GM04504 (cell line): ENCODE measurements around the gene FAM163B.

Experiments used
- DNase-seq: peaks from one replicate; pipeline ENCODE4 v3.0.0-alpha.2; 2012; ENCODE audit warnings: low read depth

Gene FAM163B

GRCh38 chr9:133543772-133544467, 65.3 kb downstream of the FAM163B start:
- no peak for DNase-seq

DNA sequence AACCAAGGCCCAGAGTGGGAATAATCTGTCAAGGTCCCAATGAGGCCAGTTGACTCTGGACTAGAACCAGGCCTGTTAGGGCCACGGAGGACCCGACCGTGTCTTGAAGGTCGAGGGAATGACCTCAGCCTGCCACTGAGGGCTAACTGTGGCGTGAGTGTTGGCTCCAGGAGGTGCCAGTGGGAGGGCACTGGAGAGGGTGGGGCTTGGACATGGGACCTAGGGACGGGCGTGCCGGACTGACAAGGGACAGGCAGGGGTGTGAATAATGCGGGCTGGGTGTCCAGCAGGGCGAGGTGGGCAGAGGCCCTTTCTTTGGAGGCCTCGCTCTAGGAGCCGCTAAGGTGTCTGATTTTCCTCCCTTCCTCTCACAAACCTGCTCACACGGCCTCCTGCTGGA, 67.2 kb downstream of the FAM163B start:
- no peak for DNase-seq

GRCh38 chr9:133540698-133541025, 68.5 kb downstream of the FAM163B start:
- DNase-seq: no peak

DNA sequence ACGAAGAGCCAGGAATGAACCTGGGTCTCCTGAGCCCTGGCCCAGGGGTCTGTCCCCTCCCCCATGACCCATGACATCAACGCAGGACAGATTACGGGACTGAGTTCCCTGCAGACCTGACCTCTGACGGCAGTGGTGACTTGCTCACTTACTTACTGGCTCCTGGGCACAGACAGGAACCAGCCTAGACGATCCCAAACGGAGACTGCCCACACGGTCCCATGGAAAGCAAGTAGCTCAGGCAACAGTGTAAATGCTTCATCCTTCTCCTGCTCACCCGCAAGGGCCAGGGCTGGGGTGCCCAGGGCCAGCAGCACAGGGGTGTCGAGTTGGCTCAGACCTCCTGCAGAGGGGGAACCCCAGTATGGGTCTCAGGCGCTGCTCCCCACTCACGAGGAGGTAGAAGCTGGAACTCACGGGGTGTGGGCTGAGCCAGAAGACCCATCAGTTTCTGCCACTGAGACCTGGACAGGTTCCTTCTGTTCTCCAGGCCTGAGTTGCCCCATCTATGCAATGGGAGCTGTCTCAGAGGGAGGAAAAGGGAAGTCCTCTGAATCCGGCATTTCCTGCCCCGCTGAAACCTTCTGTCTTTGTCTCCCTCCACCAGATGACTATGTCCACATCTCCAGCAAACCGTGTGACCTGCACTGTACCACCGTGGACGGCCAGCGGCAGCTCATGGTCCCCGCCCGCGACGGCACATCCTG, 69.0 kb downstream of the FAM163B start:
- no peak for DNase-seq

DNA sequence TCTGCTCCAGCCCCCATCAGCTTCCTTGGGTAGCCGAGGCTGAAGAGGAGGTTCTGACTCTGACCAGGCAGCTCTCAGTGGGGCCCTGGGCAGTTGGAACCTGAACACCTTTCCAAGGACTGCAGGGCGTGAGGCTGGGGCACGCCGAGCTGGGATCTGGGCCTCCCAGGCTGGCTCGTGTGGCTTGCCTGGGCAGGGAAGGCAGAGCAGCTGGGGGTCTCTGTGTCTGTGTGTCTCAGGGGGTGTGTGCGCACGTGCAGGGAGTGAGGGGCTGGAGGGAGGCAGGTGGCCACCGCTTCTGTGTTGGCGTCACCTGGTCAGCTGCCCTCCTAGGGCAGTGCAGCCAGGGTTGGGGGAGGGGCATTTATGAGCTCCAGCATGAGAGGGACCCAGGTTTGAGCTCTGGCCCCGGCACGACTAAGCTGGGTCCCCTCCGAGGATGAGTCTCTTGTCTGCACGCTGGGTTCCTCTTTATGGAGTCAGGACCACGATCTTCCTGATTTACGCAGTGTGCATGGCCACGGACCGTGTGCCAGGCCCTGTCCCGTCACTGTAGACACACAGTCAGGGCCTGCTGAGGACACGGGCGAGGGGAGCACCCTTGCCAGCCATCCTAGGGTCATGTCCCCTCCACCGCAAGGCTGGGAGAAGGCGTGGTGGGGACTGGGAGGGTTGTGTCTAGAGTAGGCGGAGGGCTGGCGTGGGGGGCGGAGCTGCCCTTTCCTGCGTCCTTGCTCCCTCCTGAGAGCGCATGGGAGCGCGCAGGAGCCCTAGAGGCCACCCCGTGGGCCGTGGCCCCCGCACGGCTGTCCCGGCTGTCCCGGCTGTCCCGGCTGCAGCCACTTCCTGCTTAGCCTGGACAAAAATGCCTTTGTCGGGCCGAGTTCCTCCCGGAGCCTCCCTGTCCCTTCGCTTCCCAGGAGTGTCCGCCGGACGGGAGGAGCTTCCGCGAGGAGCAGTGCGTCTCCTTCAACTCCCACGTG, 70.0 kb downstream of the FAM163B start:
- no peak for DNase-seq

GRCh38 chr9:133538176-133538575, 71.0 kb downstream of the FAM163B start:
- DNase-seq: no peak

GRCh38 chr9:133537257-133537656, 71.9 kb downstream of the FAM163B start:
- DNase-seq: no peak

DNA sequence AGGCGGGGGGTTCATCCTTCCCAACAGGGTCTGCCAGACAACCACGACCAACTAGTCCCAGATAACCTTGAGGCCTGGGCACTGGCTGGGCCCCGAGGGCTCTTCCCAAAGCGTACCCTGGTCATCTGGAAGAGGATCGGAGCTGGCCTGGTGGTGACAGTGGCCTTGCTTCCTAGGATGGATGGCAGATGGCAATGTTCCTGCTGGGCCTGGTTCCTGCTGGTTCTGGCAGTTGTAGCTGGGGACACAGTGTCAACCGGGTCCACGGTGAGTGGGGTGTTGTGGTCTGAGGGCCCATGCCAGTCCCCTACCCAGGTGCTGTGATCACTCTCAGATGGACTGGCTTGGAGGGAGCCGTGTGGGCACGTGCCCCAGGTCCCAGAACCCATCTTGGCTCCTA, 72.7 kb downstream of the FAM163B start:
- no peak for DNase-seq

- no peak for DNase-seq
Observed at GRCh38 chr9:133536080-133536479, 73.1 kb downstream of the FAM163B start.

DNA sequence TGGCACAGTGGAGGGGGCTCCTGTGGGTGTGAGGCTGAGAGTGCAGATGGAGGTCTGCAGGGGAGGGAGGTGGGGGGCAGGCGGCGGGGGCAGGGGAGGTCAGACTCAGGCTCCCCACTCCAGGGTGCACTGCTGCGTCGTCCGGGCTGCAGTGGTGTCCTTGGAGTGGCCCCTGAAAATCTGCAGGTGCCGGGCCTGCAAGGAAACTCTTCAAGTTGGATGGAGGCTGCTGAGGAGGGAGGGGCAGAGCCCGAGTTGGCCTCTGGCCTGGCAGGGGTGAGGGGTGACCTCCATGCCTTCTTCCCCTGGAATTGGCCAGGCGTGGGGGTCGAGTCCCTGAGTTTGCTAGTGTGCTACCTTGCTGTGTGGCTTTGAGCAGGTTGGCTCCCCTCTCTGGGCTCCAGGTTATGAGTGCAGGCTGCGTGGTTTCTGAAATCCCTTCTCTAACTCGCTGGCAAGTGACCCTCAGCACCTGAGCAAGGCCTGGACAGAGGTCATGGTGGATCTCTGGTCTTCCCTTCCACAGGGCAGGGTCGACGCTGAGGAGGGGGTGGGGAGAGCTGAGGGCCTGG, 73.8 kb downstream of the FAM163B start:
- DNase-seq: no peak

- no peak for DNase-seq
Observed at GRCh38 chr9:133534346-133535291, 74.6 kb downstream of the FAM163B start, which contains the start of gene ADAMTSL2. TSS of gene ADAMTSL2 (plus strand) at chr9:133534704. CDS start at chr9:133536713, 2,009 bp downstream.

- DNase-seq: peak; percentile 8
Observed at GRCh38 chr9:133533857-133534256, 75.3 kb downstream of the FAM163B start.

DNA sequence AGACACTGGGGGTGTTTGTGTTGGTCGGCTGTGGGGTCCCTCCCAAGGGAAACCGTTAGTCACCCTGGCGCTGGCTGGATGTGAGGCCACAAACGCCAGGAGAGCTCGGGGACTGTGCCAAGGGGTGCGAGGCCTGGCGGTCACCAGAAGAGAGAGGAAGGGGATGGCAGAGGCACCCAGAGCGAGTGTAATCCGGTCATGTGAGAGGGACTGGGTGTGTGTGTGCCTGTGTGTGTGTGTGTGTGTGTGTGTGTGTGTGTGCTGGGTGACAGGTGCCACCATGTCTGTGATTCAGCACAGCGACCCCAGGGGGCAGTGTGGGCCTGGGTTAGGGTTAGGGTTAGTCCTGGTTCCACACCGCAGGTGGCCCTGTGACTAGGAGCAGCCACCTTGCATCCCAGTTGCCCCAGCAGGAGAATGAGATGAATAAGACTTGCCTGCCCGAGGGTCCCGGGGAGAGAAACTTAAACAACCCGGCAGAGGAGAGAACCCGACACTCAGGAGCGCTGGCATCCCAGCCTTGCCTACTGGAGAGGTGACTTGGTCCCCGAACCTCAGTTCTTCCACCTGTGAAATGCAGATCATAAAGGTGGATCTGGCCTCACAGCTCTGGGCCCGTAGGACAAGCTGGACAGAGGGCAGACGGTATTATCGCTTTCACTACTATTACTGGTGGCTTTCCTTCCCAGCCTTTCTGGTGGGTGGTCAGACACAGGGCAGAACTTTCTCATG, 76.1 kb downstream of the FAM163B start:
- DNase-seq: no peak

GRCh38 chr9:133531293-133531692, 77.9 kb downstream of the FAM163B start:
- no peak for DNase-seq

GRCh38 chr9:133529874-133530273, 79.3 kb downstream of the FAM163B start:
- no peak for DNase-seq

GRCh38 chr9:133529457-133529856, 79.7 kb downstream of the FAM163B start:
- no peak for DNase-seq

DNA sequence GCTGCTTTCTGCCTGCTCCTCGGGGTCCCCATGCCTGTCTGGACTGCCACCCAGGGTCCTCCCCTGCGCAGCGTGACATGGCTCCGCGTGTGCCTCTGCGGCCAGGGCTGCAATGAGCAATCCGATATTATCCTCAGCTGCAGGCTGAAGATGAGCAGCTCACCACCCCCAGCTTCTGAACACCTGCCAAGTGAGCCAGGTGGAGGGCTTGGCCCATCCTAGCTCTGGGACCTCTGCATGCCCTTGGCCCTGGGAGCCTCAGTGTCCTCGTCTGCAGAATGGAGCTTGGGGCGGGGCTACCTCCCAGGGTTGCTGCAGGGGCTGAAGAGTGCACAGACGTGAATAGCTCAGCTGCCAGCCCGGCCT, 80.3 kb downstream of the FAM163B start:
- no peak for DNase-seq

- no peak for DNase-seq
Observed at GRCh38 chr9:133528001-133528875, 81.0 kb downstream of the FAM163B start.

DNA sequence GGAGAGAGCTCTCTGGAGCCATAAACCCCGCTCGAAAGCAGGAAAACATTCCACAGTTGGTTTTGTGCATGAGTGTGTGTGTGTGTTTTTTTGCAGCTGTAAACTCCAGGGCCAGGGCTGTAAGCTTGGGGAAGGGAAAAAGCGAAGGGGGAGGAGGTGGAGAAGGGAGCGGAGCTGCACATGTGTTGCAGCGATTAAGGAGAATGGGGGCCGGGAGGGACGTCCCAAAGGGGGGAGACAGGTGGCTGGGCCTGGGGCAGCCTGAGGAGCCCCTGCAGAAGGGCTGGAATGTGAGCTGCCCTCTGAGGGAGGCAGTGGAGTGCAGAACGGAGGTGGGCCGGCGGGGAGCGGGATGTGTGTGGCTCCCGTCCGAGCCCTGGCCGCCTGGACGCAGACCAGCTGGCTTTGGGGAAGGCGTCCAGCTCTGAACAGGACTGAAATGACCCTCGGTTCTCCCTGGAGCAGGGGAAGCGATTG, 81.7 kb downstream of the FAM163B start:
- no peak for DNase-seq
